HG02759 (cell line): ENCODE data around the gene GCGR.

Experiments
- ATAC-seq: cut with Tn5 transposase; IDR thresholded peaks from one replicate; pipeline ENCODE4 v1.9.1; 2021; ENCODE audit warnings: mild to moderate bottlenecking, moderate library complexity; ENCODE audit not compliant: unreplicated experiment

Gene GCGR

DNA sequence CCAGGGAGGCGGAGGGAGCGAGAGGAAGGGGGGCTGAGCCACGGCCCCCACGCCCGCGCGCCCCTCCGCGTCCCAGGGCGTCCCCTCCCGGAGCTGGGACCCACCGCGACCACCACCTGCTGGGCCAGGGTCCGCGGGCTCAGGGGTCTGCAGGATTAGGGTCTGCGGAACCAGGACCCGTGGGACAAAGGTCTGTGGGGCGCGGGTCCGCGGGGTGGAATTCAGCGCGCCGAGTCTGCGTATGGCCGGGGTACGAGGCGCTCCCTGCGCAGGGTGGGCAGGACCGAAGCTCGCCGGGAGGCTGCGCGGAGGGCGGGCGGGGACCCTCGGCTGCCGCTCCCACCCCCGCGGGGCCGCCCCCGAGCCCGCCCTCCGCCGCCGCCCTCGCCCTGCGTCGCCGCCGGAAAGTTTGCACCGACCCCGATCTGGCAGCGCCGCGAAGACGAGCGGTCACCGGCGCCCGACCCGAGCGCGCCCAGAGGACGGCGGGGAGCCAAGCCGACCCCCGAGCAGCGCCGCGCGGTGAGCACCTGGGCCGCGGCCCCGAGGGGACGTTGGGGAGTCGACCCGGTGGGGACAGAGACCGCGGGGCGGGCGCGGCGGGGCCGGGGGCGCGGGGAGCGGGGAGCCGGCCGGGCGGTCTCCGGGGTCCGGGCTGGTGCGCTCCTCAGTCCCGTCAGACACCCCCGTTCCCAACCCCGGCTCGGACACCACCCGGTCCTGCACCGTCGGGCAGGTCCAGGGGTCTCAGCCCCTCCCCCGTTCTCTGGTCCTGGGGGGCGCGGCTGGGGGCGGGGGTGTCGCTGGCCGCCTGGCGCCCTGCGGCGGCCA lies at the start of gene GCGR:
GCGR (plus strand) TSS at position 423 of the 831 bp plus-strand sequence. CDS start 4,869 bp downstream, outside the sequence.
- no peak for ATAC-seq

DNA sequence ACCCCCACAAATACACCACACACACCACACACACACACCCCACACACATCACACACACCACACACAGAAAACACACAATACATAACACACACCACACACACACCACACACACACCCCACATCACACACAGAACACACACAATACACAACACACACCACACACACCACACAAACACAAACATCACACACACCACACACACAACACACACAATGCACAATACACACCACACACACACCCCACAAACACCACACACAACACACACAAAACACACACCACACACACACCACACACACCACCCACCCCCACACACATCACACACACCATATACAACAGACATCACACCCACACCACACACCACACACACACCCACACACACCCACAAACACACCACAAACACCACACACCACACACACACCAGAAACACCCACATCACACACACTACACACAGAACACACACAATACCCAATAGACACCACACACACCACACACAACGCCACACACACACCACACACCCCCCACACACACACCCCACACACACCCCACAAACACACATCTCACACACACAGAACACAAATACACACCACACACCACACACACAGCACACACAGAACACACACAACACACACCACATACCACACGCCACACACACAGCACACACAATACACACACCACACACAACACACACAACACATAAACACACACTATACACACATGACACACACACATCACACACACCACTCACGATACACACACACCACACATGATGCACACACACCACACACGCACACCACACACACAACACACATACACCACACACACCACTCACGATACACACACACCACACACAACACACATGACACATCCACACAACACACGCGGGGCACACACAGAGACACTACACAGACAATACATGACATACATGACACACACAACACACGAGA lies 11.0 kb upstream of the GCGR start:
- ATAC-seq = no peak

DNA sequence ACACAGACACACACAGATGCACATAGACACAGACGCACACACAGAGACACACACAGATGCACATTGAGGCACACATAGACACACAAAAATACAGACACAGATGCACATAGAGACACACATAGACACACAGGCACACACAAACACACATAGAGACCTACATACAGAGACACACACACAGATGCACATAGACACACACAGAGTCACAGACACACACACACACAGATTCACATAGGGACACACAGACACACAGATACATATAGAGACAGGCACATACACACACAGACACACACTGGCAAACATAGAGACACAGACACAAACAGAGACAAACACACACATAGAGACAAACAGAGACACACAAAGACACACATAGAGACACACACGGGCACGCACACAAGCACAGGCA lies 9.9 kb upstream of the GCGR start:
- no peak for ATAC-seq

DNA sequence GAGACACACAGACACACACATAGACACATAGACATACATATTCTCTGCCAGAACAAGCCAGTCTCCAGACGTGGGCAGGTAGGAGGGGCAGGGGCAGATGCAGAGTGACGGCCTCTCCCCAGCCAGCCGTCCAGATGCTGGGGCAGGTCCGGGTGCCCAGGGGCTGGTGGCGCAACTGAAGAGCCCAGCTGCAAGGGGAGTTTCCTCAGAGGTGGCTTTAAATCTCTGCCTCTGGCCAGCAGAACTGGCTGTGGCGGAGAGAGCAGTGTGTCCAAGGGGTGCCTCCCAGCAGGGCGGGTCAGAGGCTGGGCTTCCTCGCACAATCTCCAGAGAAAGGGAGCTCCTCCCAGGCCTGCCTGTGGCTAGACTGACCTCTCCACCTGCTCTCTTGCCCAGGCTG lies 9.4 kb upstream of the GCGR start:
- ATAC-seq = no peak

GRCh38 chr17:81801327-81801726 lies 2.6 kb upstream of the GCGR start:
- no peak for ATAC-seq

DNA sequence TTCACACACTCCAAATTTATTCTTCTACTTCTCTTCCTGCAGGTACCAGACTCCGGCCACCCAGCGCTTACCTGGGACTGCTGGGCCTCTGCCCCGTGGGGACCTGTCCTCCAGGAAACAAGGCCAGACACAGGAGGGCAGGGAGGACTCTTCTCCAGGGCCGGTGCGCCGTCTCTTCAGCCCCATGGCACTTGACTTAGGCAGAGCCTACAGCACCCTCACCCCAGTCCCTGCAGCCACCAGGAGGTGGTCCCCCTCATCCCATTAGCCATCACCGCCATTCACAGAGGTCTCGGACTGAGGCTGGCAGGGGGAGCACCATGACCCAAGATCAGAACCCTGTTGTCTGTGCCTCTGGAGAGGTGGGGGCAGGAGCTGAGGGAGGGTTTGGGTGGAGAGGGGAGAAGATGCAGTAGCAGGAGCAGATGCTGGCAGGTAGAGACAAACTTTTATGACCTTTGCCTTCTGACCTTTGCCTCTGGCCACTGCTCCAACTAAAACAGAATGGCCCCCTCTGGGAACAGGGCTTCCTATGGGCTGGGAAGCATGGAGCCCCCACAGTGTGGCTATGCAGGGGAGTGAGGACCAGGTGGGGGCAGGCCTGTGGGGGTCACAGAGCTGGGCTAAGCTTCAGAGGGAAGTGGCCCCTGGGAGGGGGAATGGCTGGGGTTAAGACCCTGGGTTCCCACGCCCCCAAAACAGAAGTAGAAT lies 1.7 kb upstream of the GCGR start:
- ATAC-seq = no peak

- ATAC-seq = no peak
These were observed 900 bp upstream of the GCGR start for GRCh38 chr17:81802856-81803643.

DNA sequence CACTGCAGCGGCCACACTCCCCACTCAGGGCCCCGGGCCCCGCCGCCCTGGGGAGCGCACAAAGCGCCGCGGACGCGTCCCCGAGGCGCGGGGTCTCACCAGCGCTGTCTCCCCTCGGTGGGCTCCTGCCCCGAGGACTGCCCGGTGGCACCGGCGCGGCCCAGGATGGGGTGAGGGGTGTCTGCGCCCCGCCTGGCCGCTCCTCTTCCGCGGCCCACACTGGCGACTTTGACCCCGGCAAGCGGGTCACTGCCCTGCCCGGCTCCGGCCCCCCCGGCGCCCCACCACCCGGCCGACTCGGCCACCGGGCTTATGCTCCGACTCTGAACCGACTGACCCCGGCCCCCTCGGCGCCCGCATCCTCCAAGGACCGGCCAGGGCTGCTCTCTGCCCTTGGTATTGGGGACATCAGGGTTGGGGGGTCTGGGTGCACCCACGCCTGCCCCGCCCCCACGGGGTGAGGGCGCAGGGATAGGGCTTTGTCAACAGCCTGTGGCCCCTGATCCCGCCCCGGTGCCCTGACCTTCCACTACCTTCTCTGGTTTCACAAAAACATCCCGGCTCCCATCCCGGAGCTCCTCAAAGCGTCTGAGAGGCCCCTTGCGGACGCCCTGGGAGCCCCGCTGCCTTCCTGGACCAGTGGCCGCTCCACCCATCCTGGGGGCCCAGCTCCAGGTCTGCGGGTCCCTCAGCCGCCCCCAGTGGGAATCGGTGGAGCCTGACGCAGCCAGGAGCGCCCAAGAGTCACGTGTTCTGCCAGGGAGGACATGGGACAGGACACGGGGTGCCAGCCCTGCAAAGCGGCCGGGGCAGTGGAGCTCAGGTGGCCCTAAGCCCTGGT lies 829 bp downstream of the GCGR start:
- ATAC-seq = no peak

DNA sequence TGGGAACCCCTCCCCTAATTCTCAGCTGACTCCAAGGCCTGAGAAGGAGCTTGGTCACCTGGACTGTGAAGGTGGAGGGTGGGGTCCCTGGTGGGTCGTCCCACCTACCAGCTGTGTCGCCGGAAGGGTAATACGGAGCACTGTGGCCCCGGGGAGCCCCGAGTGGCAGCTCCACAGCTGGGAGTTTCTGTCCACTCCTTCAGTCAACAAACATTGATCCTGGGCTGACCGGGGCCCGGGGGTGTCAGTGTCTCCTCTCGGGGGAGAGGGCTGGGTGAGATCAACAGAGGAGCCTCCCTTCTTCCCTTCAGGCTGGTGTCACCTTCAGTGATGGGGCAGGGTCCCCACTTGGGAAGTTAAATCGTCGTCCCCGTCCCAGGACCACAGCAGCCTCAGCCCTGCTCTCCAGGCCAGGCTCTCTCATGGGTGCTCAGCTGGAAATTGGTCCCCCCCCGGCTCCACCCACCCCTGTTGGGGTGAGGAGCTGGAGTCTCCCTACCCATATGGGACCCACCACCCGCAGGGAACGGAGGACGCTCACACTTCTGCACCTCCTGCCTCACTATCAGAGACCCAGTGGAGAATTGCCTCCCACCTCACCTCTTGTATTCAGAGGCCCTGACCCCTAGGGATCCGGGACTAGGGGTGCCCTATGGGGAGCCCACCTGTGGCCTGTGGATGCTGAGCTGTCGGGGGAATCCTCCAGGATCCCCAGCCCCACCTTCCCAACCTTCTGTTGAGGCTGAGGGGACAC lies 1.9 kb downstream of the GCGR start:
- no peak for ATAC-seq

GRCh38 chr17:81806461-81807209 lies 2.7 kb downstream of the GCGR start:
- no peak for ATAC-seq

- no peak for ATAC-seq
These were observed 3.3 kb downstream of the GCGR start for GRCh38 chr17:81807210-81807719.

DNA sequence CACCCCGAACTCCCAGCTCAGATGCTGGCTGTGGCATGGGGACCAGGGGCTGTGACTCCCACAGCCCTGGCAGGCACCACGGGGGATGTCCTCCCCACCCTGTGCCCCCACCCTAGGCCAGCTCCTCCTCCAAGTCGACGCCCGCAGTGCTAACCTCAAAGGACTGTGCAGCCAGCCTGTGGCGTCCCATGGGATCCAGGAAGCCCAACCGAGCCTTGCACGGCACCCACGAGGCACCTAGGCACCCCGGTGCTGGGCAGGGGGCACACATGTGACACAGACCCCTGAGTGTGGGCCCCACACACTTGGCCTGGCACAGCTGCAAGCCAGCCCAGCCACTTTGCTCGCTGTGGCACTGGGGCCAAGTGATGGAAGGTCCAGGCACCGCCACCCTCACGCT lies 3.9 kb downstream of the GCGR start:
- ATAC-seq = no peak

GRCh38 chr17:81808778-81809555 lies 5.0 kb downstream of the GCGR start:
- ATAC-seq = no peak

DNA sequence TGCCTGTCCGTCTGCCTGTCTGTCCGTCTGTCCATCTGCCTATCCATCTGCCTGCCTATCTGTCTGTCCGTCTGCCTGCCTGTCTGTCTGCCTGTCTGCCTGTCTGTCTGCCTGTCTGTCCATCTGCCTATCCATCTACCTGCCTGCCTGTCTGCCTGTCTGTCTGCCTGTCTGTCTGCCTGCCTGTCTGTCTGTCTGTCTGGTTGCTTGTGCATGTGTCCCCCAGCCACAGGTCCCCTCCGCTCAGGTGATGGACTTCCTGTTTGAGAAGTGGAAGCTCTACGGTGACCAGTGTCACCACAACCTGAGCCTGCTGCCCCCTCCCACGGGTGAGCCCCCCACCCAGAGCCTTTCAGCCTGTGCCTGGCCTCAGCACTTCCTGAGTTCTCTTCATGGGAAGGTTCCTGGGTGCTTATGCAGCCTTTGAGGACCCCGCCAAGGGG lies 5.6 kb downstream of the GCGR start:
- no peak for ATAC-seq

GRCh38 chr17:81810476-81810875 lies 6.5 kb downstream of the GCGR start:
- no peak for ATAC-seq

- no peak for ATAC-seq
These were observed 7.1 kb downstream of the GCGR start for GRCh38 chr17:81810892-81811704.
